Lung (tissue), 12 donors: ENCODE data around the gene BLOC1S4. TPM values are rescaled to one million over a fixed set of nuclear protein-coding genes. Genes with fewer than 3 reads are reported as not detected.
A peak's percentile ranks its signal among the peaks of the same experiment; 100 is the strongest.
"Not testable (repeated sequence)": the region's sequence is repeated elsewhere in the genome, so short reads cannot be mapped to it uniquely, and the experiment has no call there.

Experiments used
- ATAC-seq: fragments of 200-7000 bp; cut with Tn5 transposase; one replicate; pipeline ENCODE4 v1.9.1; 2020; ENCODE audit warnings: moderate number of reproducible peaks; ENCODE audit not compliant: insufficient read depth, low FRiP score
- DNase-seq, 3 donors: peaks; one replicate each; pipeline ENCODE4 v3.0.0-alpha.2; 2013 to 2017
- H3K27ac ChIP-seq, 2 donors: one replicate each; pipeline ENCODE4 v1.5.1; 2013; ENCODE audit warnings: mild to moderate bottlenecking in 2 of 2, moderate library complexity in 2 of 2, control low read depth in 1 of 2, inconsistent platforms in 1 of 2, low read depth in 1 of 2, low read length in 1 of 2
- H3K27me3 ChIP-seq, 3 donors: one replicate each; pipeline ENCODE4 v1.5.1; 2013; ENCODE audit warnings: low read length in 2 of 3; ENCODE audit not compliant: control insufficient read depth in 3 of 3, insufficient read depth in 3 of 3
- H3K36me3 ChIP-seq, 4 donors: one replicate each; pipeline ENCODE4 v1.5.1; 2013; ENCODE audit warnings: low read length in 4 of 4, mild to moderate bottlenecking in 1 of 4, moderate library complexity in 1 of 4; ENCODE audit not compliant: control insufficient read depth in 4 of 4, insufficient read depth in 4 of 4
- H3K4me1 ChIP-seq, 5 donors: one replicate each; pipeline ENCODE4 v1.5.1; 2013; ENCODE audit warnings: low read length in 5 of 5, mild to moderate bottlenecking in 2 of 5, moderate library complexity in 1 of 5; ENCODE audit not compliant: control insufficient read depth in 5 of 5, insufficient read depth in 5 of 5
- H3K4me3 ChIP-seq: one replicate; pipeline ENCODE4 v1.5.1; 2013; ENCODE audit warnings: mild to moderate bottlenecking, control low read depth, moderate library complexity
- H3K9ac ChIP-seq, 2 donors: one replicate each; pipeline ENCODE4 v1.5.1; 2013; ENCODE audit warnings: low read length in 2 of 2, control low read depth in 1 of 2; ENCODE audit not compliant: insufficient read depth in 1 of 2
- H3K9me3 ChIP-seq, 4 donors: one replicate each; pipeline ENCODE4 v1.5.1; 2013; ENCODE audit warnings: low read length in 3 of 4, mild to moderate bottlenecking in 1 of 4, moderate library complexity in 1 of 4; ENCODE audit not compliant: control insufficient read depth in 4 of 4, insufficient read depth in 3 of 4
- WGBS, 2 donors: extraction: QIAGEN DNeasy Blood & Tissue Kit; methylation state at CpG; one replicate each; pipeline ENCODE4 v1.1.7; 2013; 5-methylcytosine and 5-hydroxymethylcytosine counted together
- polyA plus RNA-seq, 2 donors: library from polyadenylated mRNA; stranded (reverse); fragments of 200-250 nt; gene quantifications; one replicate each; pipeline ENCODE4 v1.2.1, GENCODE V29; 2013
- total RNA-seq, 2 donors: library from RNA; depleted of rRNA in 1 of 2; stranded (reverse); fragments of >200 nt in 1 of 2; gene quantifications; one replicate each; pipeline ENCODE4 v1.2.1, GENCODE V29; 2014 to 2021
- TF ChIP-seq, protein P1 (sequence below): IDR thresholded peaks from 2 replicates; pipeline ENCODE4 v1.5.1; 2012; ENCODE audit warnings: mild to moderate bottlenecking; ENCODE audit errors: control extremely low read depth, extremely low read depth
- donor health status: control.
- donor health status: control.
- donor health status: Bipolar disorder and iron deficiency.
- donor health status: healthy.
- donor health status: DM: yes; HTN: yes; CAD: no.

The BLOC1S4 gene
- total and polyA plus RNA-seq, 4 donors: 8.0 to 15.2 (median 11.6) TPM

DNA sequence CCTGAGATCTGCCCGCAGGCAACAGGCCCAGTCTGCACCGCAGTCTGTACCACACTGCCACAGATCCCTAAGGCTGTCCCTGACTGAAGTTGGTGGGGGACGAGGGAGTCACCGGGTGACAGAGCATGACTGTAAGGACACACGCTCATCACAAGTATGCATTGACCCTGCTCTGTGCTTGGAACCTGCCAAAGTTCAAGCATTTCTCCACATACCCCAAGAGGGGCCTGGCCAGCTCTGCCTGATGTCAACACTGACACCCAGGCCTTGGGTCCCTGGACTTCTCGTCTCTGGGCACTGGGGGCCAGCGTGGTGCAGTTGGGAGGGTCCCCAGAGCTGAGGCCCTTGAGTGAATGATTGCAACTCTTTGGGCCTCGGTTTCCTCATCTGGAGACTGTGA lies 7.9 kb downstream of the BLOC1S4 start:
- DNase-seq (no peak), ATAC-seq (no peak)
- no peaks in the 10 kb centered on the region for H3K36me3 ChIP-seq
- H3K27me3 ChIP-seq: no peaks in the 10 kb centered on the region
- H3K9me3 ChIP-seq: peaks cover 0 to 3% (median 0%) of the 10 kb centered on the region in 4 donors
- H3K27ac ChIP-seq: no peak overlapping the region
- H3K9ac ChIP-seq: no peak overlapping the region
- H3K4me1 ChIP-seq: peaks cover 0 to 13% (median 0%) of the 10 kb centered on the region in 5 donors
- no peak overlapping the region for H3K4me3 ChIP-seq
- TF ChIP-seq, protein P1, sequence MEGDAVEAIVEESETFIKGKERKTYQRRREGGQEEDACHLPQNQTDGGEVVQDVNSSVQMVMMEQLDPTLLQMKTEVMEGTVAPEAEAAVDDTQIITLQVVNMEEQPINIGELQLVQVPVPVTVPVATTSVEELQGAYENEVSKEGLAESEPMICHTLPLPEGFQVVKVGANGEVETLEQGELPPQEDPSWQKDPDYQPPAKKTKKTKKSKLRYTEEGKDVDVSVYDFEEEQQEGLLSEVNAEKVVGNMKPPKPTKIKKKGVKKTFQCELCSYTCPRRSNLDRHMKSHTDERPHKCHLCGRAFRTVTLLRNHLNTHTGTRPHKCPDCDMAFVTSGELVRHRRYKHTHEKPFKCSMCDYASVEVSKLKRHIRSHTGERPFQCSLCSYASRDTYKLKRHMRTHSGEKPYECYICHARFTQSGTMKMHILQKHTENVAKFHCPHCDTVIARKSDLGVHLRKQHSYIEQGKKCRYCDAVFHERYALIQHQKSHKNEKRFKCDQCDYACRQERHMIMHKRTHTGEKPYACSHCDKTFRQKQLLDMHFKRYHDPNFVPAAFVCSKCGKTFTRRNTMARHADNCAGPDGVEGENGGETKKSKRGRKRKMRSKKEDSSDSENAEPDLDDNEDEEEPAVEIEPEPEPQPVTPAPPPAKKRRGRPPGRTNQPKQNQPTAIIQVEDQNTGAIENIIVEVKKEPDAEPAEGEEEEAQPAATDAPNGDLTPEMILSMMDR: no peak
- WGBS, 2 donors: 91 to 95% methylated on average over 8 of the region's 8 CpGs

DNA sequence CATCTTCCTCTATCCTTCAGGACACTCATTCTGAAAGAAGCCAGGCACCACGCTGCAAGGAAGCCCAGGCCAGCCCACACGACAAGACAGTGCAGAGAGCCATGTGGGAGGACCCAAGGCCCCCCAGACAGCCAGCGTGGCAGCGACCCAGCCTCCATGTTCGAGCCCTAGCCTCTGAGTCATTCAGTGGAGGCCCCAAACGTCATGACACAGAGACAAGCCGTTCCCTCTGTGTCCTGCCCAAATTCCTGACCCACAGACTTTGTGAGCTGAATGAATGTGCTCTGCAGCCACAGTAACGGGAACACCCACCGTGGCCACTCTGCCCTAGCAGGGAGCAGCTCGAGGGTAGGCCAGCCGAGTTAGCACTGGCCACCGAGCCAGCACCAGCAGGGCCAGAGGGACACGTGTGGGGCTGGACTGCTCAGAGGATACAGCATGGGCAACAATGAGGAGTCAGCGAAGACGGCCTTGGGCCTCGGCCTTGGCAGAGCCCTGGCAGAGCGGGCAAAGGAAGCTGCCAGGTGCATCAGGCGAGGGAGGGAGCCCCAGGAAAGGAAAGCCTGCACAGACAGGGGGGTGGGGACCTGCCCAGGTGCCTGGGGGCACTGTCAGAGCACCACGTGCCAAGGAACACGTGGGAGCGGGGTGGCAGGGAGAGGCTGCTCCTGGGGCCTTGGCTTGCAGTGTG lies 8.6 kb downstream of the BLOC1S4 start:
- WGBS, 2 donors: 89 to 94% methylated on average over 20 to 21 of the region's 21 CpGs
- H3K9me3 ChIP-seq: peaks cover 0 to 3% (median 0%) of the 10 kb centered on the region in 4 donors
- H3K27me3 ChIP-seq: no peaks in the 10 kb centered on the region
- H3K4me3 ChIP-seq: no peak overlapping the region
- H3K27ac ChIP-seq: no peak overlapping the region
- no peak for ATAC-seq
- peaks cover 0 to 14% (median 0%) of the 10 kb centered on the region in 5 donors for H3K4me1 ChIP-seq
- H3K36me3 ChIP-seq: no peaks in the 10 kb centered on the region
- H3K9ac ChIP-seq: no peak overlapping the region
- no peak for DNase-seq
- TF ChIP-seq, protein P1: no peak

DNA sequence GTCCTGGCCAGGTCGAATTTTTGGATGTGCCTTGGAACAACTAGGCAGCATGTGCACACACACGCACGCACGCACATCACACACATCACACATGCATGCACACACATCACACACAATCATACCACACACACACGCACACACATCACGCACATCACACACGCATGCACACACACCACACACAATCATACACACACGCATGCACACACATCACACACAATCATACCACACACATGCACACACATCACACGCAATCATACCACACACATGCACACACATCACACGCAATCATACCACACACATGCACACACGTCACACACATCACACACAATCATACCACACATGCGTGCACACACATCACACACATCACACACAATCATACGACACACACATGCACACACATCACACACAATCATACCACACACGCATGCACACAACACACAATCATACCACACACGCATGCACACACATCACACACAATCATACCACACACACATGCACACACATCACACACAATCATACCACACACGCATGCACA lies 9.5 kb downstream of the BLOC1S4 start:
- not testable (repeated sequence) for H3K27me3 ChIP-seq, H3K36me3 ChIP-seq, ATAC-seq, H3K27ac ChIP-seq, DNase-seq, H3K4me3 ChIP-seq, H3K9me3 ChIP-seq, H3K9ac ChIP-seq
- peaks cover 0 to 17% (median 0%) of the 10 kb centered on the region in 5 donors for H3K4me1 ChIP-seq
- 91 to 95% methylated on average over 16 of the region's 16 CpGs for WGBS, 2 donors

DNA sequence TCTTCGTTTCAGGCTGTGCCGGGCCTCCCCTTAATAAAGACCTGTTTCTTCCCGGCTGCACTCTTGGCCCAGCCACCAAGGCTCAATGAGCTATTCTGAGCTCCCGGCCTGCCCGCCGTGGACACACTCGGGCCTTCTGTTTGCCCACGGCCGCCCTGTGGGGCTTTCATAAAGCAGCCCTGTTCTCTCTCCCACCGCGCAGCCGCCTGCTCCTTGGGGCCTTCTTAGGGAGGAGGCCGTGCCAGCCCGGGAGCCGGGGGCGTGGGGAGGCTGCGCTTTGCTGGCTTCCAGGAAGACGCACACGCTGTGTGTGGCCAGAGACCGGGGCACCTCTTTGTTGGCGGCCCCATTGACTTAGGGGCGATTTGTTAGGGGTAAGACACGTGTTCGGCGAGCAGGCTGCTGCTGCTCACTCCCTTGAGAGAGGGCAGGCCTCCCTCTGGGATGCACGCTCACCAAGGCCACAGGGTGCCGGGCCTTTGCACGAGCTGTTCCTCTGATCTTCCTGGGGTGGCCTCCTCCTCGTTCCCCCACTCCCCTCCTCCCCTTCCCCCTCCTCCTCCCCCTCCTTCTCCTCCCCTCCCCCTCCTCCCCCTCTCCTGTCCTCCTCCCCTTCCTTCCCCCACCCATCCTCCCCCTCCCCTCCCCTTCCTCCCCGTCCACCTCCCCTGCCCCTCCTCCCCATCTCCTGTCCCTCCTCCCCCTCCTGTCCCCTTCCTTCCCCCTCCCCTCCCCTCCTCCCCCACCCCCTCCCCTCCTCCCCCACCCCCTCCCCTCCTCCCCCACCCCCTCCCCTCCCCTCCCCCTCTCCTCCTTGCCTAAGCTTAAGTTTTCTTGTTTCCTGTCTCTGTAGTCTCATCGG lies 11.3 kb downstream of the BLOC1S4 start:
- Histone ChIP-seq H3K9ac (no peak overlapping the region), H3K4me1 (peaks cover 0 to 17% (median 0%) of the 10 kb centered on the region in 5 donors), H3K36me3 (no peaks in the 10 kb centered on the region), H3K9me3 (peaks cover 0 to 3% (median 0%) of the 10 kb centered on the region in 4 donors), H3K27me3 (no peaks in the 10 kb centered on the region), H3K4me3 (no peak overlapping the region), H3K27ac (no peak overlapping the region)
- DNase-seq: peak; percentile 61 to 91 (median 80)
- ATAC-seq: peak; percentile 31
- 48 to 80% methylated on average over 29 to 31 of the region's 31 CpGs for WGBS, 2 donors
- TF ChIP-seq, protein P1: no peak
